HUES48 (cell line): ENCODE data around the gene CLMP.

Experiments used
- H3K27ac ChIP-seq: one replicate; pipeline ENCODE4 v1.7.0; 2013; ENCODE audit warnings: low read depth, low read length, inconsistent platforms
- H3K27me3 ChIP-seq: 2 replicates; pipeline ENCODE4 v1.6.1; 2013; ENCODE audit warnings: mild to moderate bottlenecking, low read length; ENCODE audit not compliant: control insufficient read depth, insufficient read depth
- H3K36me3 ChIP-seq: 2 replicates; pipeline ENCODE4 v1.6.1; 2013; ENCODE audit warnings: low read length; ENCODE audit not compliant: control insufficient read depth, insufficient read depth
- H3K4me1 ChIP-seq: 2 replicates; pipeline ENCODE4 v1.6.1; 2013; ENCODE audit warnings: mild to moderate bottlenecking, low read length; ENCODE audit not compliant: control insufficient read depth, insufficient read depth
- H3K4me3 ChIP-seq: 2 replicates; pipeline ENCODE4 v1.5.1; 2013; ENCODE audit warnings: mild to moderate bottlenecking, low read depth, low read length
- H3K9ac ChIP-seq: 2 replicates; pipeline ENCODE4 v1.6.1; 2013; ENCODE audit warnings: mild to moderate bottlenecking, low read depth, low read length, moderate library complexity
- H3K9me3 ChIP-seq: 2 replicates; pipeline ENCODE4 v1.6.1; 2013; ENCODE audit warnings: low read length; ENCODE audit not compliant: control insufficient read depth, insufficient read depth

The CLMP gene

GRCh38 chr11:123033895-123034294 lies 161.2 kb downstream of the CLMP start:
- no peak overlapping the region for H3K27ac ChIP-seq
- no peak overlapping the region for H3K4me3 ChIP-seq
- no peak overlapping the region for H3K9ac ChIP-seq
- H3K36me3 ChIP-seq = no peaks in the 10 kb centered on the region
- H3K9me3 ChIP-seq = no peaks in the 10 kb centered on the region
- no peaks in the 10 kb centered on the region for H3K27me3 ChIP-seq
- H3K4me1 ChIP-seq = peaks cover 7% of the 10 kb centered on the region; the same call in 1 of the 2 replicates

- H3K36me3 ChIP-seq = no peaks in the 10 kb centered on the region
- H3K4me1 ChIP-seq = peaks cover 7% of the 10 kb centered on the region; the same call in 1 of the 2 replicates
- H3K27ac ChIP-seq = no peak overlapping the region
- no peaks in the 10 kb centered on the region for H3K27me3 ChIP-seq
- no peak overlapping the region for H3K9ac ChIP-seq
- H3K9me3 ChIP-seq = no peaks in the 10 kb centered on the region
- no peak overlapping the region for H3K4me3 ChIP-seq
Measured at GRCh38 chr11:123030517-123030916, 164.5 kb downstream of the CLMP start.

- no peaks in the 10 kb centered on the region for H3K36me3 ChIP-seq
- no peaks in the 10 kb centered on the region for H3K27me3 ChIP-seq
- no peak overlapping the region for H3K4me3 ChIP-seq
- H3K27ac ChIP-seq = no peak overlapping the region
- H3K9ac ChIP-seq = no peak overlapping the region
- H3K4me1 ChIP-seq = no peaks in the 10 kb centered on the region
- no peaks in the 10 kb centered on the region for H3K9me3 ChIP-seq
Measured at GRCh38 chr11:123020968-123021367, 174.1 kb downstream of the CLMP start.
